Esophagus (tissue), 2 donors: ENCODE results near the gene LDLRAP1. TPM values are rescaled to one million over a fixed set of nuclear protein-coding genes. Genes with fewer than 3 reads are reported as not detected.
A peak's percentile ranks its signal among the peaks of the same experiment; 100 is the strongest.

ENCODE experiments used
- H3K27ac ChIP-seq, 2 donors: one replicate each; pipeline ENCODE4 v1.5.1; 2013; ENCODE audit warnings: low read depth in 2 of 2, mild to moderate bottlenecking in 2 of 2, inconsistent platforms in 1 of 2, low read length in 1 of 2, moderate library complexity in 1 of 2
- H3K27me3 ChIP-seq, 2 donors: one replicate each; pipeline ENCODE4 v1.6.1; 2013; ENCODE audit warnings: low read length in 2 of 2, control low read depth in 1 of 2, mild to moderate bottlenecking in 1 of 2; ENCODE audit not compliant: insufficient read depth in 2 of 2, control insufficient read depth in 1 of 2
- H3K36me3 ChIP-seq, 2 donors: one replicate each; pipeline ENCODE4 v1.6.1; 2013; ENCODE audit warnings: low read length in 1 of 2; ENCODE audit not compliant: control insufficient read depth in 2 of 2, insufficient read depth in 2 of 2
- H3K4me1 ChIP-seq, 2 donors: one replicate each; pipeline ENCODE4 v1.6.1; 2013; ENCODE audit warnings: low read length in 1 of 2; ENCODE audit not compliant: control insufficient read depth in 2 of 2, insufficient read depth in 2 of 2
- H3K4me3 ChIP-seq, 2 donors: one replicate each; pipeline ENCODE4 v1.5.1; 2013; ENCODE audit warnings: low read length in 2 of 2, mild to moderate bottlenecking in 2 of 2, low read depth in 1 of 2, moderate library complexity in 1 of 2
- H3K9me3 ChIP-seq, 2 donors: one replicate each; pipeline ENCODE4 v1.6.1; 2013; ENCODE audit warnings: mild to moderate bottlenecking in 2 of 2, low read depth in 1 of 2, low read length in 1 of 2, moderate library complexity in 1 of 2; ENCODE audit not compliant: control insufficient read depth in 2 of 2, insufficient read depth in 1 of 2
- WGBS, 2 donors: extraction: QIAGEN DNeasy Blood & Tissue Kit; methylation state at CpG; one replicate each; pipeline ENCODE4 v1.1.7; 2013; 5-methylcytosine and 5-hydroxymethylcytosine counted together
- polyA plus RNA-seq, 2 donors: library from polyadenylated mRNA; stranded (reverse); fragments of 200-250 nt; gene quantifications; one replicate each; pipeline ENCODE4 v1.2.3, GENCODE V29; 2013
- donor health status: healthy with polysubstance abuse.
- donor health status: Bipolar disorder and iron deficiency.

LDLRAP1 gene
- polyA plus RNA-seq, 2 donors = 11.0 to 12.5 TPM

GRCh38 chr1:25550683-25551310 lies 7.4 kb downstream of the LDLRAP1 start:
- Histone ChIP-seq H3K4me3 (no peak overlapping the region), H3K27me3 (no peaks in the 10 kb centered on the region), H3K4me1 (peaks cover 13 to 15% of the 10 kb centered on the region in 2 donors), H3K27ac (no peak overlapping the region), H3K36me3 (peaks cover 0 to 2% of the 10 kb centered on the region in 2 donors), H3K9me3 (no peaks in the 10 kb centered on the region)
- WGBS, 2 donors = 78 to 81% methylated on average over 3 of the region's 3 CpGs

- peaks cover 0 to 11% of the 10 kb centered on the region in 2 donors for H3K36me3 ChIP-seq
- H3K4me3 ChIP-seq = no peak overlapping the region
- 67 to 74% methylated on average over 11 of the region's 11 CpGs for WGBS, 2 donors
- H3K9me3 ChIP-seq = no peaks in the 10 kb centered on the region
- H3K4me1 ChIP-seq = peaks cover 13 to 28% of the 10 kb centered on the region in 2 donors
- H3K27me3 ChIP-seq = no peaks in the 10 kb centered on the region
- peak overlapping the region in 1 of 2 donors; percentile 43 for H3K27ac ChIP-seq
Measured at GRCh38 chr1:25553749-25554429, 10.5 kb downstream of the LDLRAP1 start.

- no peaks in the 10 kb centered on the region for H3K27me3 ChIP-seq
- peaks cover 4 to 14% of the 10 kb centered on the region in 2 donors for H3K36me3 ChIP-seq
- H3K9me3 ChIP-seq = no peaks in the 10 kb centered on the region
- peaks cover 9 to 28% of the 10 kb centered on the region in 2 donors for H3K4me1 ChIP-seq
- 87 to 94% methylated on average over 3 of the region's 3 CpGs for WGBS, 2 donors
- H3K4me3 ChIP-seq = no peak overlapping the region
- H3K27ac ChIP-seq = no peak overlapping the region
Measured at GRCh38 chr1:25554430-25554780, 11.0 kb downstream of the LDLRAP1 start.

- Histone ChIP-seq H3K4me3 (no peak overlapping the region), H3K27ac (no peak overlapping the region), H3K27me3 (no peaks in the 10 kb centered on the region), H3K4me1 (peaks cover 3 to 24% of the 10 kb centered on the region in 2 donors), H3K36me3 (peaks cover 4 to 17% of the 10 kb centered on the region in 2 donors), H3K9me3 (no peaks in the 10 kb centered on the region)
- WGBS, 2 donors = 85 to 88% methylated on average over 14 of the region's 14 CpGs
Measured at GRCh38 chr1:25554886-25555752, 11.7 kb downstream of the LDLRAP1 start.

GRCh38 chr1:25555753-25556092 lies 12.3 kb downstream of the LDLRAP1 start:
- 91 to 93% methylated on average over 5 of the region's 5 CpGs for WGBS, 2 donors
- peaks cover 4 to 17% of the 10 kb centered on the region in 2 donors for H3K36me3 ChIP-seq

GRCh38 chr1:25556132-25556670 lies 12.8 kb downstream of the LDLRAP1 start:
- H3K4me3 ChIP-seq = no peak overlapping the region
- peak overlapping the region; percentile 15 to 62 for H3K27ac ChIP-seq
- no peaks in the 10 kb centered on the region for H3K27me3 ChIP-seq
- H3K4me1 ChIP-seq = peaks cover 5 to 28% of the 10 kb centered on the region in 2 donors
- WGBS, 2 donors = 86 to 88% methylated on average over 11 of the region's 11 CpGs
- no peaks in the 10 kb centered on the region for H3K9me3 ChIP-seq
- H3K36me3 ChIP-seq = peaks cover 4 to 17% of the 10 kb centered on the region in 2 donors

More at GRCh38 chr1:25555753-25556092, 12.3 kb downstream of the LDLRAP1 start:
- Histone ChIP-seq H3K27me3 (no peaks in the 10 kb centered on the region), H3K4me3 (no peak overlapping the region), H3K4me1 (peaks cover 5 to 28% of the 10 kb centered on the region in 2 donors), H3K27ac (no peak overlapping the region), H3K9me3 (no peaks in the 10 kb centered on the region)

GRCh38 chr1:25556791-25557476 lies 13.5 kb downstream of the LDLRAP1 start:
- WGBS, 2 donors = 58 to 67% methylated on average over 10 of the region's 10 CpGs
- Histone ChIP-seq H3K4me3 (no peak overlapping the region), H3K9me3 (no peaks in the 10 kb centered on the region), H3K36me3 (peaks cover 4 to 17% of the 10 kb centered on the region in 2 donors), H3K4me1 (peaks cover 5 to 28% of the 10 kb centered on the region in 2 donors), H3K27me3 (no peaks in the 10 kb centered on the region), H3K27ac (peak overlapping the region; percentile 15 to 65)

GRCh38 chr1:25557543-25557942 lies 14.1 kb downstream of the LDLRAP1 start:
- Histone ChIP-seq H3K36me3 (peaks cover 4 to 17% of the 10 kb centered on the region in 2 donors), H3K4me1 (peaks cover 5 to 31% of the 10 kb centered on the region in 2 donors), H3K4me3 (no peak overlapping the region), H3K27me3 (no peaks in the 10 kb centered on the region), H3K9me3 (no peaks in the 10 kb centered on the region), H3K27ac (peak overlapping the region in 1 of 2 donors; percentile 65)
- WGBS, 2 donors = 66 to 76% methylated on average over 7 of the region's 7 CpGs

GRCh38 chr1:25559031-25559430 lies 15.6 kb downstream of the LDLRAP1 start:
- H3K9me3 ChIP-seq = no peaks in the 10 kb centered on the region
- whole genome bisulfite sequencing, 2 donors = 59 to 78% methylated on average over 6 of the region's 6 CpGs
- no peak overlapping the region for H3K27ac ChIP-seq
- H3K36me3 ChIP-seq = peaks cover 4 to 23% of the 10 kb centered on the region in 2 donors
- H3K4me1 ChIP-seq = peaks cover 5 to 27% of the 10 kb centered on the region in 2 donors
- no peak overlapping the region for H3K4me3 ChIP-seq
- no peaks in the 10 kb centered on the region for H3K27me3 ChIP-seq
